Measurements from ENCODE around the gene BAX. TPM values are rescaled to one million over a fixed set of nuclear protein-coding genes. Genes with fewer than 3 reads are reported as not detected.

The BAX gene
- total and polyA plus RNA-seq, 8 donors: 47.7 to 141 (median 63.2) TPM

- no peak for TF ChIP-seq CTCF (IDR thresholded peaks at IDR 0.05)
- ATAC-seq (no peak), DNase-seq (no peak)
- Histone ChIP-seq H3K4me3 (peak overlapping the region; percentile 56 to 63), H3K27ac (peak overlapping the region; percentile 86 to 92), H3K36me3 (peaks cover 0 to 20% of the 10 kb centered on the region in 2 donors), H3K9me3 (no peaks in the 10 kb centered on the region), H3K27me3 (no peaks in the 10 kb centered on the region), H3K4me1 (peaks cover 18 to 43% of the 10 kb centered on the region in 2 donors)
- intact Hi-C loops (cut with DNase I): no loop called here
These were observed 39.3 kb downstream of the BAX start for GRCh38 chr19:48994035-48994386.

- DNase-seq (no peak), ATAC-seq (no peak)
- H3K9me3 ChIP-seq: no peaks in the 10 kb centered on the region
- no peak overlapping the region for H3K27ac ChIP-seq
- H3K4me1 ChIP-seq: peaks cover 9 to 13% of the 10 kb centered on the region in 2 donors
- H3K4me3 ChIP-seq: no peak overlapping the region
- intact Hi-C loops (cut with DNase I): no loop called here
- no peaks in the 10 kb centered on the region for H3K27me3 ChIP-seq
- H3K36me3 ChIP-seq: peaks cover 0 to 28% of the 10 kb centered on the region in 2 donors
- peak; percentile 26 to 44 for TF ChIP-seq CTCF (IDR thresholded peaks at IDR 0.05)
These were observed 43.3 kb downstream of the BAX start for GRCh38 chr19:48997972-48998371.

GRCh38 chr19:48999481-49000325 lies 45.0 kb downstream of the BAX start:
- Histone ChIP-seq H3K4me1 (peaks cover 4 to 6% of the 10 kb centered on the region in 2 donors), H3K27ac (no peak overlapping the region), H3K9me3 (no peaks in the 10 kb centered on the region), H3K4me3 (no peak overlapping the region), H3K27me3 (no peaks in the 10 kb centered on the region), H3K36me3 (peaks cover 0 to 45% of the 10 kb centered on the region in 2 donors)
- DNase-seq: peak in 2 of 4 donors; percentile 39 to 53
- intact Hi-C loops (cut with DNase I): no loop called here
- TF ChIP-seq CTCF (IDR thresholded peaks at IDR 0.05): peak; percentile 49 to 50
- ATAC-seq: peak; percentile 78

GRCh38 chr19:49004133-49004532 lies 49.5 kb downstream of the BAX start:
- intact Hi-C loops (cut with DNase I): no loop called here
- H3K9me3 ChIP-seq: no peaks in the 10 kb centered on the region
- H3K36me3 ChIP-seq: peaks cover 0 to 87% of the 10 kb centered on the region in 2 donors
- no peaks in the 10 kb centered on the region for H3K4me1 ChIP-seq
- ATAC-seq: no peak
- no peaks in the 10 kb centered on the region for H3K27me3 ChIP-seq
- H3K27ac ChIP-seq: no peak overlapping the region
- no peak for TF ChIP-seq CTCF (IDR thresholded peaks at IDR 0.05)
- no peak for DNase-seq
- H3K4me3 ChIP-seq: no peak overlapping the region

GRCh38 chr19:49004964-49005614 lies 50.4 kb downstream of the BAX start:
- Histone ChIP-seq H3K4me1 (no peaks in the 10 kb centered on the region), H3K27ac (no peak overlapping the region), H3K27me3 (no peaks in the 10 kb centered on the region), H3K4me3 (no peak overlapping the region), H3K9me3 (no peaks in the 10 kb centered on the region), H3K36me3 (peaks cover 0 to 89% of the 10 kb centered on the region in 2 donors)
- intact Hi-C loops (cut with DNase I): no loop called here
- ATAC-seq: no peak
- no peak for DNase-seq
- no peak for TF ChIP-seq CTCF (IDR thresholded peaks at IDR 0.05)
